Measurements from ENCODE around the gene MARCHF4. TPM values are rescaled to one million over a fixed set of nuclear protein-coding genes. Genes with fewer than 3 reads are reported as not detected.

MARCHF4 gene
- total and polyA plus RNA-seq, 9 of the 15 experiments (the other 6 are each of a cell fraction or from before 2014, with no cell fraction given) = 0.05 TPM; not detected in 8

GRCh38 chr2:216354306-216354705, 18.0 kb downstream of the MARCHF4 start:
- Histone ChIP-seq H3K27ac (ENCODE audit: extremely low read depth, low read depth, low read length) (no peak overlapping the region), H3K27me3 (ENCODE audit: control insufficient read depth in 2 of 2, insufficient read depth in 2 of 2, low read length in 2 of 2) (no peaks in the 10 kb centered on the region; a peak in 1 of 5 replicates), H3K9ac (ENCODE audit: insufficient read depth in 1 of 2, low read depth in 2 of 2, low read length in 2 of 2) (no peak overlapping the region), H3K4me1 (replicated peaks in 1 of 2; ENCODE audit: control insufficient read depth in 2 of 2, insufficient read depth in 2 of 2, low read length in 2 of 2) (peaks cover 0 to 13% of the 10 kb centered on the region in 2 experiments; a peak in 3 of 5 replicates), H3K4me2 (ENCODE audit: insufficient read depth, low read length) (peak overlapping the region; percentile 34; the same call in 1 of the 2 replicates), H3K9me3 (replicated peaks; ENCODE audit: control insufficient read depth, insufficient read depth, low read depth, low read length) (no peaks in the 10 kb centered on the region), H3K79me2 (ENCODE audit: control insufficient read depth, insufficient read depth, low read length) (no peaks in the 10 kb centered on the region), H4K20me1 (replicated peaks; ENCODE audit: control insufficient read depth, insufficient read depth, low read length) (no peaks in the 10 kb centered on the region), H3K36me3 (ENCODE audit: control insufficient read depth, insufficient read depth, low read length) (no peaks in the 10 kb centered on the region), H3K4me3 (no peak overlapping the region), H3K9me1 (ENCODE audit: control insufficient read depth, insufficient read depth, low read length) (no peaks in the 10 kb centered on the region), H2AFZ (ENCODE audit: low read depth, low read length) (peak overlapping the region; percentile 55; the same call in 1 of the 2 replicates)
- POLR2A ChIA-PET = interaction anchor here (0.6 to 2.1 kb wide), 3 partner anchors 11 to 1020 kb away, joined by 3 to 6 read pairs (median 5); no protein-coding TSS in a partner anchor
- 0% methylated on average over 4 of the region's 4 CpGs for WGBS (ENCODE audit: insufficient coverage, low coverage, missing lambda C conversion rate)
- intact Hi-C loops (cut with micrococcal nuclease) = no loop called here
- CTCF ChIA-PET (ENCODE audit: low intra/inter-chr PET ratio) = no interaction called here
- ATAC-seq = peak; percentile 60
- FAIRE-seq = peak; percentile 51
- in situ Hi-C loops (cut with MboI) = no loop called here
- peak in 2 of 4 experiments; percentile 18 to 19 for DNase-seq (ENCODE audit: extremely low read depth in 1 of 4, low spot score in 3 of 4)
- no TSS peak for BruUV-seq (replicated peaks)
- TF ChIP-seq GTF2B (IDR thresholded peaks at IDR 0.05; ENCODE audit: extremely low read depth, insufficient read length) (no peak), MCM7 (IDR thresholded peaks at IDR 0.05) (no peak), ZNF146 (CRISPR knock-in tag; IDR thresholded peaks at IDR 0.05; ENCODE audit: unreplicated experiment) (no peak), ZNF3 (CRISPR knock-in tag; IDR thresholded peaks at IDR 0.05) (no peak), SIX5 (IDR thresholded peaks at IDR 0.05; ENCODE audit: borderline replicate concordance in 1 of 2, insufficient read depth in 1 of 2, low read depth in 1 of 2, low read length in 2 of 2) (no peak), FOSL1 (tag; conservative IDR thresholded peaks at IDR 0.05) (no peak), NCOA2 (IDR thresholded peaks at IDR 0.05; ENCODE audit: partially characterized antibody in 2 of 2) (no peak)
- TF ChIP-seq, protein P1, sequence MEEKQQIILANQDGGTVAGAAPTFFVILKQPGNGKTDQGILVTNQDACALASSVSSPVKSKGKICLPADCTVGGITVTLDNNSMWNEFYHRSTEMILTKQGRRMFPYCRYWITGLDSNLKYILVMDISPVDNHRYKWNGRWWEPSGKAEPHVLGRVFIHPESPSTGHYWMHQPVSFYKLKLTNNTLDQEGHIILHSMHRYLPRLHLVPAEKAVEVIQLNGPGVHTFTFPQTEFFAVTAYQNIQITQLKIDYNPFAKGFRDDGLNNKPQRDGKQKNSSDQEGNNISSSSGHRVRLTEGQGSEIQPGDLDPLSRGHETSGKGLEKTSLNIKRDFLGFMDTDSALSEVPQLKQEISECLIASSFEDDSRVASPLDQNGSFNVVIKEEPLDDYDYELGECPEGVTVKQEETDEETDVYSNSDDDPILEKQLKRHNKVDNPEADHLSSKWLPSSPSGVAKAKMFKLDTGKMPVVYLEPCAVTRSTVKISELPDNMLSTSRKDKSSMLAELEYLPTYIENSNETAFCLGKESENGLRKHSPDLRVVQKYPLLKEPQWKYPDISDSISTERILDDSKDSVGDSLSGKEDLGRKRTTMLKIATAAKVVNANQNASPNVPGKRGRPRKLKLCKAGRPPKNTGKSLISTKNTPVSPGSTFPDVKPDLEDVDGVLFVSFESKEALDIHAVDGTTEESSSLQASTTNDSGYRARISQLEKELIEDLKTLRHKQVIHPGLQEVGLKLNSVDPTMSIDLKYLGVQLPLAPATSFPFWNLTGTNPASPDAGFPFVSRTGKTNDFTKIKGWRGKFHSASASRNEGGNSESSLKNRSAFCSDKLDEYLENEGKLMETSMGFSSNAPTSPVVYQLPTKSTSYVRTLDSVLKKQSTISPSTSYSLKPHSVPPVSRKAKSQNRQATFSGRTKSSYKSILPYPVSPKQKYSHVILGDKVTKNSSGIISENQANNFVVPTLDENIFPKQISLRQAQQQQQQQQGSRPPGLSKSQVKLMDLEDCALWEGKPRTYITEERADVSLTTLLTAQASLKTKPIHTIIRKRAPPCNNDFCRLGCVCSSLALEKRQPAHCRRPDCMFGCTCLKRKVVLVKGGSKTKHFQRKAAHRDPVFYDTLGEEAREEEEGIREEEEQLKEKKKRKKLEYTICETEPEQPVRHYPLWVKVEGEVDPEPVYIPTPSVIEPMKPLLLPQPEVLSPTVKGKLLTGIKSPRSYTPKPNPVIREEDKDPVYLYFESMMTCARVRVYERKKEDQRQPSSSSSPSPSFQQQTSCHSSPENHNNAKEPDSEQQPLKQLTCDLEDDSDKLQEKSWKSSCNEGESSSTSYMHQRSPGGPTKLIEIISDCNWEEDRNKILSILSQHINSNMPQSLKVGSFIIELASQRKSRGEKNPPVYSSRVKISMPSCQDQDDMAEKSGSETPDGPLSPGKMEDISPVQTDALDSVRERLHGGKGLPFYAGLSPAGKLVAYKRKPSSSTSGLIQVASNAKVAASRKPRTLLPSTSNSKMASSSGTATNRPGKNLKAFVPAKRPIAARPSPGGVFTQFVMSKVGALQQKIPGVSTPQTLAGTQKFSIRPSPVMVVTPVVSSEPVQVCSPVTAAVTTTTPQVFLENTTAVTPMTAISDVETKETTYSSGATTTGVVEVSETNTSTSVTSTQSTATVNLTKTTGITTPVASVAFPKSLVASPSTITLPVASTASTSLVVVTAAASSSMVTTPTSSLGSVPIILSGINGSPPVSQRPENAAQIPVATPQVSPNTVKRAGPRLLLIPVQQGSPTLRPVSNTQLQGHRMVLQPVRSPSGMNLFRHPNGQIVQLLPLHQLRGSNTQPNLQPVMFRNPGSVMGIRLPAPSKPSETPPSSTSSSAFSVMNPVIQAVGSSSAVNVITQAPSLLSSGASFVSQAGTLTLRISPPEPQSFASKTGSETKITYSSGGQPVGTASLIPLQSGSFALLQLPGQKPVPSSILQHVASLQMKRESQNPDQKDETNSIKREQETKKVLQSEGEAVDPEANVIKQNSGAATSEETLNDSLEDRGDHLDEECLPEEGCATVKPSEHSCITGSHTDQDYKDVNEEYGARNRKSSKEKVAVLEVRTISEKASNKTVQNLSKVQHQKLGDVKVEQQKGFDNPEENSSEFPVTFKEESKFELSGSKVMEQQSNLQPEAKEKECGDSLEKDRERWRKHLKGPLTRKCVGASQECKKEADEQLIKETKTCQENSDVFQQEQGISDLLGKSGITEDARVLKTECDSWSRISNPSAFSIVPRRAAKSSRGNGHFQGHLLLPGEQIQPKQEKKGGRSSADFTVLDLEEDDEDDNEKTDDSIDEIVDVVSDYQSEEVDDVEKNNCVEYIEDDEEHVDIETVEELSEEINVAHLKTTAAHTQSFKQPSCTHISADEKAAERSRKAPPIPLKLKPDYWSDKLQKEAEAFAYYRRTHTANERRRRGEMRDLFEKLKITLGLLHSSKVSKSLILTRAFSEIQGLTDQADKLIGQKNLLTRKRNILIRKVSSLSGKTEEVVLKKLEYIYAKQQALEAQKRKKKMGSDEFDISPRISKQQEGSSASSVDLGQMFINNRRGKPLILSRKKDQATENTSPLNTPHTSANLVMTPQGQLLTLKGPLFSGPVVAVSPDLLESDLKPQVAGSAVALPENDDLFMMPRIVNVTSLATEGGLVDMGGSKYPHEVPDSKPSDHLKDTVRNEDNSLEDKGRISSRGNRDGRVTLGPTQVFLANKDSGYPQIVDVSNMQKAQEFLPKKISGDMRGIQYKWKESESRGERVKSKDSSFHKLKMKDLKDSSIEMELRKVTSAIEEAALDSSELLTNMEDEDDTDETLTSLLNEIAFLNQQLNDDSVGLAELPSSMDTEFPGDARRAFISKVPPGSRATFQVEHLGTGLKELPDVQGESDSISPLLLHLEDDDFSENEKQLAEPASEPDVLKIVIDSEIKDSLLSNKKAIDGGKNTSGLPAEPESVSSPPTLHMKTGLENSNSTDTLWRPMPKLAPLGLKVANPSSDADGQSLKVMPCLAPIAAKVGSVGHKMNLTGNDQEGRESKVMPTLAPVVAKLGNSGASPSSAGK (IDR thresholded peaks at IDR 0.05) = no peak

Data from K562 (cell line).